Activated B cell treated with CpG ODN at 0.5 μM for 24 hours (primary cell): ENCODE results near the gene MESP2. TPM values are rescaled to one million over a fixed set of nuclear protein-coding genes. Genes with fewer than 3 reads are reported as not detected.

Experiments used
- ATAC-seq: fragments of 200-7000 bp; cut with Tn5 transposase; one replicate; pipeline ENCODE4 v1.10.0; 2021; ENCODE audit warnings: low read depth, mild to moderate bottlenecking, moderate library complexity
- CTCF ChIA-PET: fragments of 350-600 bp; sonication (Branson Sonifier 250); formaldehyde crosslinking; loops from one replicate; lab custom pipeline; 2021; ENCODE audit warnings: antibody characterized with exemption; lab: Charles Lee
- POLR2A ChIA-PET: fragments of 350-600 bp; sonication (Branson Sonifier 250); formaldehyde crosslinking; loops from one replicate; lab custom pipeline; 2021; ENCODE audit warnings: antibody characterized with exemption; lab: Charles Lee
- DNase-seq: peaks from one replicate; pipeline ENCODE4 v3.0.0; 2022
- H3K27ac Mint-ChIP-seq: one replicate; pipeline ENCODE4 v1.8.0; 2020; ENCODE audit warnings: mixed read lengths
- H3K27me3 Mint-ChIP-seq: one replicate; pipeline ENCODE4 v1.8.0; 2021; ENCODE audit warnings: mixed read lengths
- H3K36me3 Mint-ChIP-seq: one replicate; pipeline ENCODE4 v1.8.0; 2021; ENCODE audit warnings: low read depth, mixed read lengths
- H3K4me1 Mint-ChIP-seq: one replicate; pipeline ENCODE4 v1.8.0; 2021; ENCODE audit warnings: mixed read lengths
- H3K4me3 Mint-ChIP-seq: one replicate; pipeline ENCODE4 v1.8.0; 2020; ENCODE audit warnings: mild to moderate bottlenecking, mixed read lengths
- H3K9me3 Mint-ChIP-seq: one replicate; pipeline ENCODE4 v1.8.0; 2020; ENCODE audit warnings: mixed read lengths
- intact Hi-C: fragments of 100-400 bp; cut with micrococcal nuclease; formaldehyde crosslinking; loops from one replicate; pipeline ENCODE4 v1.15.1; 2024
- total RNA-seq: library from RNA; stranded (reverse); gene quantifications from 2 replicates; pipeline ENCODE4 v1.2.3, GENCODE V29; 2022
- TF ChIP-seq, protein P1 (sequence below): fragments of 200-600 bp; IDR thresholded peaks from one replicate; pipeline ENCODE4 v1.8.0; 2022; ENCODE audit warnings: antibody characterized with exemption, mild to moderate bottlenecking

The MESP2 gene
- total RNA-seq, 1 donor from 2014 or later = 0.40 TPM

DNA sequence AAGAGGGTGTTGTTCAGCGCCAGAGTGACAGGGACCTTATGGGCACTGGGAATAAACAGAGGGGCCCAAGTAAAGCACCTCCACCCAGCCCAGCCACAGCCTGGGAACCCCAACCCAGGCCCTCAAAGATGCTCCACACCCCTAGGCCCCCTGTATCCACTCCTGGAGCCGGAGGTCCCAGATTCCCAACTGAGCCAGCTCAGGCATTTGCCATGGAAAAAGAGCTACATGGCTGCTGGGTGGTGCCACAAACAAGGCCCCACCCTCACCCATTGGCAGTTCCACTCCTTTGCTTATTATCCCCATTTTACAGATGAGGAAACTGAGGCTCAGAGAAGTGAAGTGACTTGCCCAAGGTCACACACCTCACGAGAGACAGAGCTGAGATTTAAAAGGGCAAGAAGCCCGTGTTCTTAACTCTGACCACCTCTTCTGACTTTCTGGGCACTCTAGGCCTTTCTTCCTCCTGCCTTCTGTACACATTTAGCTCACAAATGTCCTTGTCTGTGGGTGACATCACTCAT is 21.6 kb downstream of the MESP2 start:
- ChIA-PET CTCF (no interaction called here), POLR2A (interaction anchor here (1.2 kb wide), 1 partner anchor 14 kb away, joined by 3 read pairs; no protein-coding TSS in a partner anchor)
- H3K4me1 Mint-ChIP-seq = peaks cover 15% of the 10 kb centered on the region
- no peak overlapping the region for H3K4me3 Mint-ChIP-seq
- H3K9me3 Mint-ChIP-seq = peaks cover 2% of the 10 kb centered on the region
- no peaks in the 10 kb centered on the region for H3K36me3 Mint-ChIP-seq
- ATAC-seq (no peak), DNase-seq (no peak)
- peaks cover 2% of the 10 kb centered on the region for H3K27me3 Mint-ChIP-seq
- H3K27ac Mint-ChIP-seq = no peak overlapping the region
- TF ChIP-seq, protein P1, sequence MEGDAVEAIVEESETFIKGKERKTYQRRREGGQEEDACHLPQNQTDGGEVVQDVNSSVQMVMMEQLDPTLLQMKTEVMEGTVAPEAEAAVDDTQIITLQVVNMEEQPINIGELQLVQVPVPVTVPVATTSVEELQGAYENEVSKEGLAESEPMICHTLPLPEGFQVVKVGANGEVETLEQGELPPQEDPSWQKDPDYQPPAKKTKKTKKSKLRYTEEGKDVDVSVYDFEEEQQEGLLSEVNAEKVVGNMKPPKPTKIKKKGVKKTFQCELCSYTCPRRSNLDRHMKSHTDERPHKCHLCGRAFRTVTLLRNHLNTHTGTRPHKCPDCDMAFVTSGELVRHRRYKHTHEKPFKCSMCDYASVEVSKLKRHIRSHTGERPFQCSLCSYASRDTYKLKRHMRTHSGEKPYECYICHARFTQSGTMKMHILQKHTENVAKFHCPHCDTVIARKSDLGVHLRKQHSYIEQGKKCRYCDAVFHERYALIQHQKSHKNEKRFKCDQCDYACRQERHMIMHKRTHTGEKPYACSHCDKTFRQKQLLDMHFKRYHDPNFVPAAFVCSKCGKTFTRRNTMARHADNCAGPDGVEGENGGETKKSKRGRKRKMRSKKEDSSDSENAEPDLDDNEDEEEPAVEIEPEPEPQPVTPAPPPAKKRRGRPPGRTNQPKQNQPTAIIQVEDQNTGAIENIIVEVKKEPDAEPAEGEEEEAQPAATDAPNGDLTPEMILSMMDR = no peak
- intact Hi-C loops = no loop called here

DNA sequence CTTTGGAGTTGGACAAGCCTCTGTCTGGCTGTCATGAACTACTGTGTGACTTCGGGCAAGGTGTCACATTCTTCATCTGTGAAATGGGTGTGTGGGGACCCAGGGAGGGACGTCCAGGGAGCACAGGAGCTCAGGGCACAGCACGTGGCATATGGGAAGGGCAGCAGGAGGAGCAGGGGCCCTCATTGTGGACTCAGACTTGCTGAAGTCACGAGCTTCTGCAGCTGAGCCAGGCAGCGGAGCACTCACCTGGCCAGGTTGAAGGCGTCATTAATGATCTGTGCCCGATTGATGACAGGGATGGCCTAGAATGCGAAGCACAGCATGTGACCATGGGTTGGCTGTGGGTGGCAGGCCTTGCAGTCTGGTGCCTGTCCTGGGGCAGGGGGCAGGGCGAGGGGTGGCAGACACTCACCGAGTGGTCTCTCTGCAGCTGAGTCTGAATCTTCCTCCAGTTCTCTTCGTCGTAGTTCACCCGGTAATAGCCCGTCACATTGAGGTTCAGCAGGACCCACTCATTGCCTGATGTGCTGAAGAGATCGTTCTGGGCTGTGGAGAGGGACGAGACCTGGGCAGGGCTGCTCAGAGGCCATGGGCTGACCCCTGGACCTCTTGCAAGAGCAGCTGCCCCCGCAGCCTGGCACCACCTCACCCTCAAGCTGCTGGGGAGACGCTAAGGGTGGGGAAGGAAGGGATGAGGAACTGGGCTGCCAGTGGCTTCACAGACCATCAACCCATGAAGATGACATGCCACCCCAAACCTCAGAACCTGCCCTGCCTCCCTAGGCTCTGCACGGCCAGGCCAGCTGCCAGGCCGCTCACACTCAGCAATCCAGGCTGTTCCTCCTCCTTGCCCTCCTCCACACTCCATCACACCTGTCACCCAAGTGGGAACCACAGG is 23.1 kb downstream of the MESP2 start:
- peaks cover 15% of the 10 kb centered on the region for H3K4me1 Mint-ChIP-seq
- CTCF ChIA-PET = no interaction called here
- H3K36me3 Mint-ChIP-seq = no peaks in the 10 kb centered on the region
- peak; percentile 82 for ATAC-seq
- intact Hi-C loops = no loop called here
- no peak overlapping the region for H3K27ac Mint-ChIP-seq
- H3K27me3 Mint-ChIP-seq = peaks cover 5% of the 10 kb centered on the region
- H3K9me3 Mint-ChIP-seq = peaks cover 2% of the 10 kb centered on the region
- no peak for DNase-seq
- POLR2A ChIA-PET = no interaction called here
- no peak overlapping the region for H3K4me3 Mint-ChIP-seq
- TF ChIP-seq, protein P1 = no peak

DNA sequence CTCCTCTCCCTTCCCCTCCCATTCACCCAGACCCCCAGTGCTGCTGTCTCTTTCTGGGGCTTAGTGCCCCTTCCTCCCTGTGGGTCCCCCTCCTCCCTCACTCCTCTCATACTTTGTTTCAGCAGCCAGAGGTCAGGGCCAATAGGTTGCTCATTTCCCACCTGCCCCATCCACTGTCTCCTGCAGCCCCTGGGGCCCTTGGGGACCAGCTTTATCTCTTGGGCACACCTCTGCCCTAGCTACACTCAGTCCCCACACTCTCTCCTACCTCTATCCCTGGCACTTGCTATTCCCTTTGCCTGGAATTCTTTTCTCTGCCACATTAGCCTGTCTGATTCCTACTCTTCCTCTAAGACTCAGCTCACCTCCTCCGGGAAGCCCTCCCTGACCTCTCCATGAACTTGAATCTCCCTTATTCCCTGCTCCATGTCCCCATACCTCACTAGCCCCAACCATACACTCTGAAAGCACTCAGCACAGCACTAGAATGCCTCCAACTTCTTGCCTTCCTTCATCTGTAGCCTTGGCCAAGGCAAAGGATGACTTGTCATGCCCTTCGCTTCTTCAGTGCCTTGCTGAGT is 23.9 kb downstream of the MESP2 start:
- CTCF ChIA-PET = no interaction called here
- intact Hi-C loops = no loop called here
- ATAC-seq (no peak), DNase-seq (no peak)
- TF ChIP-seq, protein P1 = no peak
- Mint-ChIP-seq H3K27ac (no peak overlapping the region), H3K27me3 (peaks cover 5% of the 10 kb centered on the region), H3K4me3 (no peak overlapping the region), H3K4me1 (peaks cover 15% of the 10 kb centered on the region), H3K9me3 (peaks cover 2% of the 10 kb centered on the region), H3K36me3 (no peaks in the 10 kb centered on the region)
- POLR2A ChIA-PET = no interaction called here

DNA sequence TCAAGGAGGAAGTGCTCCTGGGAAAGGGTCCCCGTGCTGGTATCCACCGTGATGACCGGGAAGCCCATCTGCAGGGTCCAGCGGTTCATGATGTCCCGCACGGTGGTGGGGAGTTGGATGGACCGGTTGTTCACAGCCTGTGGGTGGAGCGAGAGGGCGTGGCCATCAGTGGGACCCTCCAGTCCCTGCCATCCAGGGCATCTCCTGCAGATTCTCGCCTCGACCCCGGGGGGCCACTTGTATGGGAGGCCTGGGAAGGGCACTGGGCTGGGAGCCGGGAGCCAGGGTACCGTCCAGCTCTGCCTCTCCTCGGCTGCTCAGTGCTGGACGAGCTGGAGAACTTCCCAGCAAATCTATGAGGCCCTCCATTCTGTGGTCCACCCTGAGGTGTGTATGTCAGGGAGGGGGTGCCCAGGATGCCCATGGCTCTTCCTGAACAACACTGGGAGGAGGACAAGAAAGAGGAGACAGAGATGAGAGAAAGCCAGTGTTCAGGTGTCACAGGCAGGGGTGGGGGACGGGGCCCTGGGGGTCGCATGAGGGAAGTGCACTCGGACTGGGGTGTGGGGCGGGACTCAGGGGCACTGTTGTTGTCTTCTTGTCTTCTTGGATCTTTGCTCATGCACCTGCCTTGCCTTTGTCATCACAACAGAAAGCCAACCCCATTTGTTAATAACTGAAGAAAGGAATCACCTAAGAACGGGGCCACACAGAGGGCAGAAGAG is 25.5 kb downstream of the MESP2 start:
- intact Hi-C loops = no loop called here
- H3K9me3 Mint-ChIP-seq = no peaks in the 10 kb centered on the region
- POLR2A ChIA-PET = no interaction called here
- TF ChIP-seq, protein P1 = no peak
- H3K36me3 Mint-ChIP-seq = no peaks in the 10 kb centered on the region
- CTCF ChIA-PET = no interaction called here
- DNase-seq = no peak
- H3K4me3 Mint-ChIP-seq = no peak overlapping the region
- H3K4me1 Mint-ChIP-seq = peaks cover 15% of the 10 kb centered on the region
- no peak overlapping the region for H3K27ac Mint-ChIP-seq
- ATAC-seq = no peak
- peaks cover 5% of the 10 kb centered on the region for H3K27me3 Mint-ChIP-seq
